NCI-H1105 (cell line): ENCODE data around the gene ALDH1L2.

Experiments
- DNase-seq: peaks from one replicate; lab custom pipeline; 2025; lab: John Stamatoyannopoulos, UW

The ALDH1L2 gene

GRCh38 chr12:105033851-105034250, 50.4 kb downstream of the ALDH1L2 start:
- no peak for DNase-seq

GRCh38 chr12:105032703-105033357, 51.4 kb downstream of the ALDH1L2 start:
- DNase-seq: no peak

- peak; percentile 50 for DNase-seq
These were observed 53.1 kb downstream of the ALDH1L2 start for GRCh38 chr12:105030820-105031807.

GRCh38 chr12:105026411-105026810, 57.8 kb downstream of the ALDH1L2 start:
- DNase-seq: no peak

GRCh38 chr12:105025890-105026289, 58.4 kb downstream of the ALDH1L2 start:
- peak; percentile 33 for DNase-seq

- no peak for DNase-seq
These were observed 59.3 kb downstream of the ALDH1L2 start for GRCh38 chr12:105024928-105025327.

GRCh38 chr12:105020241-105020962, 63.9 kb downstream of the ALDH1L2 start:
- DNase-seq: peak; percentile 3

GRCh38 chr12:105018776-105019175, 65.5 kb downstream of the ALDH1L2 start:
- DNase-seq: no peak

GRCh38 chr12:105018012-105018411, 66.2 kb downstream of the ALDH1L2 start:
- no peak for DNase-seq

- DNase-seq: no peak
These were observed 68.7 kb downstream of the ALDH1L2 start for GRCh38 chr12:105015543-105015942.

GRCh38 chr12:105014603-105015002, 69.7 kb downstream of the ALDH1L2 start:
- DNase-seq: no peak

- no peak for DNase-seq
These were observed 70.4 kb downstream of the ALDH1L2 start for GRCh38 chr12:105013892-105014291.

GRCh38 chr12:105001476-105001875, 82.8 kb downstream of the ALDH1L2 start:
- DNase-seq: no peak

GRCh38 chr12:104999347-104999685, 84.9 kb downstream of the ALDH1L2 start:
- no peak for DNase-seq

- peak; percentile 95 for DNase-seq
These were observed 85.6 kb downstream of the ALDH1L2 start for GRCh38 chr12:104998423-104999346.

GRCh38 chr12:104997541-104997940, 86.7 kb downstream of the ALDH1L2 start:
- no peak for DNase-seq

- DNase-seq: no peak
These were observed 89.9 kb downstream of the ALDH1L2 start for GRCh38 chr12:104994336-104994735.

- no peak for DNase-seq
These were observed 92.6 kb downstream of the ALDH1L2 start for GRCh38 chr12:104991565-104992128.

GRCh38 chr12:104990950-104991349, 93.3 kb downstream of the ALDH1L2 start:
- DNase-seq: no peak

- peak; percentile 97 for DNase-seq
These were observed 98.0 kb downstream of the ALDH1L2 start, which contains the start of gene NOPCHAP1 for GRCh38 chr12:104986022-104986941. Gene NOPCHAP1 (plus strand): TSS chr12:104986316. CDS start chr12:104986353, 37 bp downstream.
